HepG2 (cell line): ENCODE measurements around the gene TLR9. TPM values are rescaled to one million over a fixed set of nuclear protein-coding genes. Genes with fewer than 3 reads are reported as not detected.

Experiments used
- ATF5 ChIP-seq: sonication (generic); formaldehyde crosslinking; IDR thresholded peaks from 2 replicates; pipeline ENCODE4 v1.4.0; 2020; ENCODE audit warnings: mild to moderate bottlenecking, low read depth, missing genetic modification reagents
- DRAP1 ChIP-seq: IDR thresholded peaks from 2 replicates; pipeline ENCODE4 v1.6.1; 2016; ENCODE audit warnings: missing genetic modification reagents, missing compliant biosample characterization
- FOXP4 ChIP-seq: sonication (generic); formaldehyde crosslinking; IDR thresholded peaks from 2 replicates; pipeline ENCODE4 v1.4.0; 2020; ENCODE audit warnings: missing genetic modification reagents
- HBP1 ChIP-seq: IDR thresholded peaks from 2 replicates; pipeline ENCODE4 v1.6.1; 2016; ENCODE audit warnings: low read depth, control low read depth
- MEF2D ChIP-seq: sonication (generic); formaldehyde crosslinking; IDR thresholded peaks from 2 replicates; pipeline ENCODE4 v1.5.1; 2020; ENCODE audit warnings: mild to moderate bottlenecking, missing genetic modification reagents
- MIXL1 ChIP-seq: IDR thresholded peaks from 2 replicates; pipeline ENCODE4 v1.6.1; 2016
- MXD4 ChIP-seq: IDR thresholded peaks from 2 replicates; pipeline ENCODE4 v1.6.1; 2016; ENCODE audit warnings: mild to moderate bottlenecking, missing biosample characterization, missing genetic modification reagents
- MZF1 ChIP-seq: sonication (generic); formaldehyde crosslinking; IDR thresholded peaks from 2 replicates; pipeline ENCODE4 v1.8.1; 2023; ENCODE audit warnings: mild to moderate bottlenecking, missing genetic modification reagents, borderline replicate concordance
- NR1H2 ChIP-seq: sonication (generic); formaldehyde crosslinking; IDR thresholded peaks from 2 replicates; pipeline ENCODE4 v1.8.1; 2022; ENCODE audit warnings: low read depth, missing genetic modification reagents, borderline replicate concordance
- PATZ1 ChIP-seq: sonication (generic); formaldehyde crosslinking; IDR thresholded peaks from 2 replicates; pipeline ENCODE4 v1.4.0; 2020; ENCODE audit warnings: missing genetic modification reagents
- PCBP2 ChIP-seq: fragments of 200-400 bp; formaldehyde crosslinking; optimal IDR thresholded peaks from 2 replicates; pipeline ENCODE3; 2018; ENCODE audit warnings: low read length, low read depth; ENCODE audit not compliant: poor library complexity, severe bottlenecking
- PHF8 ChIP-seq: sonication (generic); formaldehyde crosslinking; IDR thresholded peaks from 2 replicates; pipeline ENCODE4 v1.5.0; 2020; ENCODE audit warnings: missing genetic modification reagents
- POLR2AphosphoS5 ChIP-seq: IDR thresholded peaks from 2 replicates; pipeline ENCODE4 v1.6.1; 2012; ENCODE audit warnings: low read depth, low read length
- RARG ChIP-seq: sonication (generic); formaldehyde crosslinking; IDR thresholded peaks from 2 replicates; pipeline ENCODE4 v1.4.0; 2020; ENCODE audit warnings: low read depth, mild to moderate bottlenecking, missing genetic modification reagents
- RNF2 ChIP-seq: fragments of 450-650 bp; conservative IDR thresholded peaks from 2 replicates; pipeline ENCODE4 v1.6.1; 2016; ENCODE audit warnings: low read depth
- TBL1XR1 ChIP-seq: fragments of 150-350 bp; IDR thresholded peaks from 2 replicates; pipeline ENCODE4 v1.6.1; 2014; ENCODE audit warnings: borderline replicate concordance, low read length; ENCODE audit not compliant: partially characterized antibody
- TCF7 ChIP-seq: sonication (generic); IDR thresholded peaks from 2 replicates; pipeline ENCODE4 v1.6.1; 2016; ENCODE audit warnings: antibody characterized with exemption, low read depth
- U2AF1 ChIP-seq: fragments of 200-400 bp; formaldehyde crosslinking; optimal IDR thresholded peaks from 2 replicates; pipeline ENCODE3; 2017; ENCODE audit warnings: mild to moderate bottlenecking, low read depth, low read length
- ZBTB3 ChIP-seq: sonication (generic); formaldehyde crosslinking; IDR thresholded peaks from 2 replicates; pipeline ENCODE4 v1.4.0; 2020; ENCODE audit warnings: low read depth, mild to moderate bottlenecking, moderate library complexity, missing genetic modification reagents, borderline replicate concordance
- ZNF234 ChIP-seq: sonication (generic); formaldehyde crosslinking; conservative IDR thresholded peaks from 2 replicates; pipeline ENCODE4 v1.5.1; 2020; ENCODE audit warnings: mild to moderate bottlenecking, missing genetic modification reagents
- ZNF253 ChIP-seq: sonication (generic); formaldehyde crosslinking; IDR thresholded peaks from 2 replicates; pipeline ENCODE4 v1.8.0; 2022; ENCODE audit warnings: mild to moderate bottlenecking, missing genetic modification reagents, borderline replicate concordance
- ZNF572 ChIP-seq: sonication (generic); formaldehyde crosslinking; IDR thresholded peaks from 2 replicates; pipeline ENCODE4 v1.5.1; 2020; ENCODE audit warnings: mild to moderate bottlenecking, missing genetic modification reagents
- ZNF614 ChIP-seq: IDR thresholded peaks from 2 replicates; pipeline ENCODE4 v1.6.1; 2018; ENCODE audit warnings: missing biosample characterization, missing genetic modification reagents, inconsistent platforms, borderline replicate concordance
- ZNF652 ChIP-seq: IDR thresholded peaks from 2 replicates; pipeline ENCODE4 v1.6.1; 2016; ENCODE audit warnings: low read depth, borderline replicate concordance
- ZNF777 ChIP-seq: sonication (generic); formaldehyde crosslinking; IDR thresholded peaks from 2 replicates; pipeline ENCODE4 v1.4.0; 2020; ENCODE audit warnings: missing genetic modification reagents
- polyA plus RNA-seq, 8 experiments: library from polyadenylated mRNA; depleted of rRNA in 3 of 8; stranded (reverse) in 7 of 8; unstranded in 1 of 8; fragments of >200 nt; fragmentation: Illumina TruSeq in 4 of 8; extraction: Trizol in 4 of 8; gene quantifications; 2 replicates each; pipeline versions ENCODE4 v1.2.1 to v1.2.3, GENCODE V29; 2011 to 2016; ENCODE audit warnings: low read depth in 4 of 8, missing spikeins in 1 of 8, mixed read lengths in 1 of 8; ENCODE audit not compliant: insufficient read depth in 1 of 8
- total RNA-seq, 5 experiments: library from RNA; depleted of rRNA; stranded (reverse); fragments of >200 nt; fragmentation: Illumina TruSeq; extraction: Trizol; gene quantifications; 2 replicates each; pipeline ENCODE4 v1.2.3, GENCODE V29; 2016; ENCODE audit warnings: low read depth in 1 of 5

The TLR9 gene
- total and polyA plus RNA-seq, 2 of the 13 experiments (the other 11 are each of a cell fraction or from before 2014, with no cell fraction given): not detected

- no peak for TF ChIP-seq FOXP4 (CRISPR knock-in tag)
- TF ChIP-seq ZNF652 (CRISPR knock-in tag): no peak
- TF ChIP-seq PCBP2: no peak
- TF ChIP-seq MEF2D (CRISPR knock-in tag): no peak
- TF ChIP-seq PATZ1: no peak
- no peak for TF ChIP-seq HBP1 (CRISPR knock-in tag)
- no peak for TF ChIP-seq ZNF234 (CRISPR knock-in tag)
- TF ChIP-seq MZF1 (CRISPR knock-in tag): no peak
- TF ChIP-seq TBL1XR1: no peak
- no peak for TF ChIP-seq ZNF253 (CRISPR knock-in tag)
- no peak for TF ChIP-seq POLR2AphosphoS5
- TF ChIP-seq ZBTB3: no peak
- TF ChIP-seq RNF2: no peak
- no peak for TF ChIP-seq ZNF777 (CRISPR knock-in tag)
- TF ChIP-seq ATF5 (CRISPR knock-in tag): no peak
- TF ChIP-seq TCF7: no peak
- TF ChIP-seq NR1H2 (CRISPR knock-in tag): no peak
- TF ChIP-seq ZNF572 (CRISPR knock-in tag): no peak
- TF ChIP-seq ZNF614 (CRISPR knock-in tag): peak; percentile 38; the same call in 1 of the 2 replicates
- TF ChIP-seq MXD4 (CRISPR knock-in tag): no peak
- no peak for TF ChIP-seq RARG (CRISPR knock-in tag)
- no peak for TF ChIP-seq DRAP1
- no peak for TF ChIP-seq PHF8 (CRISPR knock-in tag)
- no peak for TF ChIP-seq MIXL1 (CRISPR knock-in tag)
- TF ChIP-seq U2AF1: no peak
Observed at GRCh38 chr3:52231502-52232278, 6.2 kb upstream of the TLR9 start (continued).
